K562 (cell line): ENCODE results near the gene THUMPD1. TPM values are rescaled to one million over a fixed set of nuclear protein-coding genes. Genes with fewer than 3 reads are reported as not detected.

Experiments used
- ATAC-seq: fragments of 200-7000 bp; cut with Tn5 transposase; 3 replicates; pipeline ENCODE4 v1.9.1; 2020; ENCODE audit warnings: moderate library complexity
- Bru-seq: library from RNA; stranded (reverse); fragments of 400-500 nt; gene quantifications from one replicate; lab custom pipeline; 2021; lab: Mats Ljungman, UMichigan
- BruChase-seq, 2 experiments: library from RNA; stranded (reverse); fragments of 400-500 nt; gene quantifications; one replicate each; lab custom pipeline; 2021; lab: Mats Ljungman, UMichigan
- BruUV-seq: library from RNA; stranded (reverse); fragments of 400-500 nt; replicated peaks from 2 replicates; lab custom pipeline; 2021; lab: Mats Ljungman, UMichigan
- CTCF ChIA-PET: fragments of 300-600 bp; formaldehyde crosslinking; extraction: SDS; loops from one replicate; lab custom pipeline; 2021; ENCODE audit warnings: low intra/inter-chr PET ratio; lab: Yijun Ruan, JAX
- POLR2A ChIA-PET: fragments of 300-600, 350-650 bp; sonication (Branson Sonifier 250); formaldehyde crosslinking; extraction: SDS; loops from one replicate; lab custom pipeline; 2021; ENCODE audit warnings: antibody characterized with exemption, inconsistent platforms; lab: Yijun Ruan, JAX
- DNase-seq, 4 experiments: peaks; one replicate each; pipeline versions ENCODE4 v3.0.0 to v3.0.0-alpha.2; 2011 to 2018; ENCODE audit warnings: low spot score in 3 of 4, mixed read lengths in 3 of 4; ENCODE audit errors: extremely low read depth in 1 of 4
- FAIRE-seq: peaks from 2 replicates; lab custom pipeline; 2011; peaks lifted over from hg19 to GRCh38; lab: Jason Lieb, UNC
- H2AFZ ChIP-seq: 2 replicates; pipeline ENCODE4 v1.6.0; 2011; ENCODE audit warnings: low read depth, low read length, control low read depth, inconsistent platforms
- H3K27ac ChIP-seq: fragments of 200-600 bp; 3 replicates; pipeline ENCODE4 v1.8.0; 2011; ENCODE audit warnings: low read depth, mild to moderate bottlenecking, control low read depth, inconsistent platforms, low read length, moderate library complexity, mixed read lengths; ENCODE audit errors: extremely low read depth
- H3K27me3 ChIP-seq, 2 experiments: fragments of 300-600 bp in 1 of 2; 2 replicates in 1 of 2; 3 replicates in 1 of 2; pipeline versions ENCODE4 v1.6.0 to v1.8.0; 2011; ENCODE audit warnings: inconsistent platforms in 2 of 2, low read length in 2 of 2, mild to moderate bottlenecking in 1 of 2, mixed read lengths in 1 of 2, moderate library complexity in 1 of 2; ENCODE audit not compliant: control insufficient read depth in 2 of 2, insufficient read depth in 2 of 2
- H3K36me3 ChIP-seq: fragments of 300-600 bp; 3 replicates; pipeline ENCODE4 v1.8.0; 2011; ENCODE audit warnings: mild to moderate bottlenecking, low read length, inconsistent platforms; ENCODE audit not compliant: control insufficient read depth, insufficient read depth
- H3K4me1 ChIP-seq, 2 experiments: fragments of 200-600 bp in 1 of 2; replicated peaks in 1 of 2; 2 replicates in 1 of 2; 3 replicates in 1 of 2; pipeline versions ENCODE4 v1.5.1 to v1.8.0; 2011; ENCODE audit warnings: inconsistent platforms in 2 of 2, low read length in 2 of 2, mild to moderate bottlenecking in 1 of 2, mixed read lengths in 1 of 2, moderate library complexity in 1 of 2; ENCODE audit not compliant: control insufficient read depth in 2 of 2, insufficient read depth in 2 of 2
- H3K4me2 ChIP-seq: 2 replicates; pipeline ENCODE4 v1.6.1; 2011; ENCODE audit warnings: low read length, control low read depth, inconsistent platforms, mixed read lengths; ENCODE audit not compliant: insufficient read depth
- H3K4me3 ChIP-seq: fragments of 200-600 bp; sonication (generic), shearing (Covaris generic); 2 replicates; pipeline ENCODE4 v1.5.1; 2016; ENCODE audit warnings: control low read depth, inconsistent platforms
- H3K79me2 ChIP-seq: fragments of 200-600 bp; 3 replicates; pipeline ENCODE4 v1.8.0; 2011; ENCODE audit warnings: low read length, inconsistent platforms; ENCODE audit not compliant: control insufficient read depth, insufficient read depth
- H3K9ac ChIP-seq, 2 experiments: 2 replicates each; pipeline versions ENCODE4 v1.6.0 to v1.6.1; 2011; ENCODE audit warnings: low read depth in 2 of 2, low read length in 2 of 2, control low read depth in 1 of 2, inconsistent platforms in 1 of 2, mild to moderate bottlenecking in 1 of 2, mixed read lengths in 1 of 2; ENCODE audit not compliant: insufficient read depth in 1 of 2
- H3K9me1 ChIP-seq: one replicate; pipeline ENCODE4 v1.6.0; 2011; ENCODE audit warnings: inconsistent platforms, mild to moderate bottlenecking, low read length, moderate library complexity; ENCODE audit not compliant: control insufficient read depth, insufficient read depth
- H3K9me3 ChIP-seq: replicated peaks from 2 replicates; pipeline ENCODE4 v1.5.1; 2011; ENCODE audit warnings: low read depth, low read length, inconsistent platforms; ENCODE audit not compliant: control insufficient read depth, insufficient read depth
- H4K20me1 ChIP-seq: replicated peaks from 2 replicates; pipeline ENCODE4 v1.6.1; 2011; ENCODE audit warnings: low read length, inconsistent platforms, mixed read lengths; ENCODE audit not compliant: control insufficient read depth, insufficient read depth
- BCOR ChIP-seq: fragments of 450-650 bp; IDR thresholded peaks from 2 replicates; pipeline ENCODE4 v1.6.1; 2016
- CREM ChIP-seq: IDR thresholded peaks from 2 replicates; pipeline ENCODE4 v1.6.1; 2014; ENCODE audit warnings: antibody characterized with exemption, low read depth
- FIP1L1 ChIP-seq: fragments of 200-400 bp; formaldehyde crosslinking; IDR thresholded peaks from 2 replicates; pipeline ENCODE4 v1.6.1; 2018; ENCODE audit warnings: mild to moderate bottlenecking, low read depth, low read length; ENCODE audit not compliant: poor library complexity, severe bottlenecking
- GABPB1 ChIP-seq: sonication (generic); formaldehyde crosslinking; IDR thresholded peaks from 2 replicates; pipeline ENCODE4 v1.8.0; 2022; ENCODE audit warnings: mild to moderate bottlenecking, missing genetic modification reagents
- MAX ChIP-seq: sonication (generic); formaldehyde crosslinking; IDR thresholded peaks from 2 replicates; pipeline ENCODE4 v1.9.0; 2022; ENCODE audit warnings: mild to moderate bottlenecking, missing genetic modification reagents
- SIX5 ChIP-seq, 2 experiments: IDR thresholded peaks; 2 replicates each; pipeline ENCODE4 v1.6.1; 2011; ENCODE audit warnings: low read length in 2 of 2, borderline replicate concordance in 1 of 2, low read depth in 1 of 2, mild to moderate bottlenecking in 1 of 2, moderate library complexity in 1 of 2; ENCODE audit not compliant: insufficient read depth in 1 of 2
- TAF1 ChIP-seq: IDR thresholded peaks from 2 replicates; pipeline ENCODE4 v1.6.1; 2011; ENCODE audit warnings: mild to moderate bottlenecking, low read length, moderate library complexity; ENCODE audit not compliant: insufficient read depth, control insufficient read depth, severe bottlenecking; ENCODE audit errors: extremely low read depth
- WGBS: fragments of 100-300 bp; shearing (Covaris generic); methylation state at CpG from one replicate; pipeline ENCODE4 v1.1.6; 2016; ENCODE audit warnings: low coverage, mixed read lengths; ENCODE audit not compliant: insufficient coverage; ENCODE audit errors: missing lambda C conversion rate; 5-methylcytosine and 5-hydroxymethylcytosine counted together
- in situ Hi-C: fragments of 300-500 bp; cut with MboI; formaldehyde crosslinking; loops from 4 replicates; pipeline ENCODE4 v1.15.0; 2018; ENCODE audit warnings: inconsistent platforms, mixed read lengths
- intact Hi-C: fragments of 100-400 bp; cut with micrococcal nuclease; formaldehyde crosslinking; loops from 2 replicates; pipeline ENCODE4 v1.14.2; 2022
- long read RNA-seq, 3 experiments: library from polyadenylated mRNA in 2 of 3; library from RNA in 1 of 3; unstranded in 2 of 3; stranded (forward) in 1 of 3; transcript quantifications; one replicate each; pipeline ENCODE4 v2.0.0, GENCODE V29; 2019 to 2022
- polyA minus RNA-seq, 3 experiments: library from RNA; depleted of rRNA, polyadenylated mRNA; stranded (reverse); fragments of >200 nt; gene quantifications; 2 replicates each; pipeline ENCODE4 v1.2.3, GENCODE V29; 2011
- polyA plus RNA-seq, 8 experiments: library from polyadenylated mRNA; depleted of rRNA in 4 of 8; stranded (reverse) in 5 of 8; unstranded in 3 of 8; fragments of >200 nt; fragmentation: Nextera tagmentation in 2 of 8; fragmentation: Illumina TruSeq in 1 of 8; extraction: Ambion mirVana in 2 of 8; extraction: Trizol in 1 of 8; gene quantifications; 2 replicates each; pipeline versions ENCODE4 v1.2.1 to v1.2.3, GENCODE V29; 2011 to 2014; ENCODE audit warnings: inconsistent platforms in 1 of 8, missing spikeins in 1 of 8
- total RNA-seq, 7 experiments: library from RNA; depleted of rRNA in 6 of 7; stranded (reverse); fragments of >200 nt in 6 of 7; fragmentation: Illumina TruSeq in 2 of 7; extraction: Trizol in 2 of 7; gene quantifications; 2 replicates each; pipeline versions ENCODE4 v1.2.1 to v1.2.3, GENCODE V29; 2011 to 2021; ENCODE audit warnings: low replicate concordance in 1 of 7
- TF ChIP-seq, protein P1 (sequence below): fragments of 250-450 bp; sonication (Bioruptor Pico); IDR thresholded peaks from 2 replicates; pipeline ENCODE4 v1.4.0; 2020; ENCODE audit warnings: mild to moderate bottlenecking
- TF ChIP-seq, protein P2 (sequence below): sonication (generic); formaldehyde crosslinking; IDR thresholded peaks from 2 replicates; pipeline ENCODE4 v1.8.0; 2022; ENCODE audit warnings: missing genetic modification reagents, mild to moderate bottlenecking, borderline replicate concordance
- TF ChIP-seq, protein P3 (sequence below), 2 experiments: fragments of 450-650 bp; IDR thresholded peaks; 2 replicates each; pipeline ENCODE4 v1.6.1; 2016

THUMPD1 gene
- total RNA-seq (2011; cell fraction: chromatin; rRNA removed; ENCODE audit: low replicate concordance), result 40.9 and 98.8 TPM in 2 replicates
- 43.0 and 43.4 TPM in 2 replicates for total RNA-seq (2011; cell fraction: nucleolus; rRNA removed)
- total RNA-seq (2011; cell fraction: nucleoplasm; rRNA removed), result 37.9 and 44.9 TPM in 2 replicates
- total RNA-seq (2014; rRNA removed) (64.0 and 89.4 TPM in 2 replicates), total RNA-seq (2014; rRNA removed; fragmentation: Illumina TruSeq; extraction: Trizol) (77.5 and 94.0 TPM in 2 replicates), total RNA-seq (2015; rRNA removed; fragmentation: Illumina TruSeq; extraction: Trizol) (92.6 and 101 TPM in 2 replicates), total RNA-seq (2021) (53.6 and 56.8 TPM in 2 replicates), polyA plus RNA-seq (2011; rRNA removed) (42.2 and 42.7 TPM in 2 replicates), polyA plus RNA-seq (2014; fragmentation: Illumina TruSeq; extraction: Trizol) (54.0 and 57.4 TPM in 2 replicates), polyA plus RNA-seq (2014; fragmentation: Nextera tagmentation; extraction: Ambion mirVana) (10 to 100 TPM; 37.8 to 41.0 TPM), polyA plus RNA-seq (2014; rRNA removed) (53.3 and 54.8 TPM in 2 replicates), polyA minus RNA-seq (2011; rRNA and poly(A)+ RNA removed) (85.1 and 110 TPM in 2 replicates), Bru-seq, nascent RNA (percentile 96 among the genes with signal in this experiment), BruChase-seq, experiment 1, labeled RNA remaining after a 2-hour chase (percentile 96 among the genes with signal in this experiment), BruChase-seq, experiment 2, labeled RNA remaining after a 6-hour chase (percentile 98 among the genes with signal in this experiment)
- polyA plus RNA-seq (2011; cell fraction: cytosol; rRNA removed), result 55.6 and 89.3 TPM in 2 replicates
- 31.3 and 35.5 TPM in 2 replicates for polyA plus RNA-seq (2011; cell fraction: nucleus; rRNA removed)
- 31.6 and 37.8 TPM in 2 replicates for polyA plus RNA-seq (2012)
- polyA minus RNA-seq (2011; cell fraction: cytosol; rRNA and poly(A)+ RNA removed), result 48.6 and 51.1 TPM in 2 replicates
- polyA minus RNA-seq (2011; cell fraction: nucleus; rRNA and poly(A)+ RNA removed), result 82.7 and 131 TPM in 2 replicates
- long read RNA-seq, experiment 1, full-length matches to known transcripts, result 343 of 397 reads
- long read RNA-seq, experiment 1, partial matches to known transcripts, result 8 of 397 reads
- long read RNA-seq, experiment 1, other reads (novel, unspliced or antisense), result 46 of 397 reads
- long read RNA-seq, experiment 2, full-length matches to known transcripts, result 7 of 30 reads
- long read RNA-seq, experiment 2, partial matches to known transcripts, result 3 of 30 reads
- long read RNA-seq, experiment 2, other reads (novel, unspliced or antisense), result 20 of 30 reads
- long read RNA-seq, experiment 3, full-length matches to known transcripts, result 62 of 74 reads
- long read RNA-seq, experiment 3, partial matches to known transcripts, result 4 of 74 reads
- long read RNA-seq, experiment 3, other reads (novel, unspliced or antisense), result 8 of 74 reads

DNA sequence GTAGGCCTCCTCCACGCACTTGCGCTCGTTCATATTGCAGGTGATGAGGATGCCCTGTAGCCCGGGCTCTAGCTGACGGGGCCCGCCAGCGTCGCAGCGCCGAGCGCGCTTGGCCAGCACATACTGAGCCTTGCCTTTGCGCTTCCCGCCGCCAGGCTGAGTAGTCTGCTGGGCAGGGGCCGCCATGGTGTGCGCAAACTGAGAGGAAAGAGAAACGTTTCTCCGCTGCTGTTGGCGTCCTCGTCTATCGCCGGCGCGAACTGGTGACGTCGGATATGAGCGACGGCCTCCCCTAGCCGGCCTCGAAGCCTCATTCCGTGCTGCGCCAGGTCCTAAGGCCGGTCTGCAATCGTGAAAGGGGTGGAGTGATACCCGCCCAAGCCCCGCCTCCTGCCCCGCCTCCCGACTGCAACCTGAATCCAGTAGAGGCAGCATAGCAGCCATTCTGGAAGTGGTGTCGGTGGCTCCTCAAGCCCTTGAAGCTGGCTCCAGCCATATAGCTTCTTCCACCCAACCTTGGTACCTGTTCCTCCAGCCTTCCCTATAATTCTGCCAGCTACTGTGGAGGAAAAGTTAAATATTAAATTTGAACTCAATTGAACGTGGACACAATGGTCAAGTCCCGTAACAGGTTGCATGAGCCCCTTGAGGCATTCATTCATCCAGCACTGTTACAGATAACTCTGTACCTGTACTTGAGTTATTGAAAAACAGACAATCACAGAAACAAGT is at the start of gene THUMPD1:
THUMPD1 (minus strand) TSS at position 265 of the 732 bp plus-strand sequence; CDS start at position 186, 79 bp downstream.
- intact Hi-C loops (loop anchor here (5.0 kb wide), 3 partner anchors 36 to 66 kb away; partner anchors contain the start of genes ERI2 and REXO5), in situ Hi-C loops (no loop called here)
- Histone ChIP-seq H4K20me1 (no peaks in the 10 kb centered on the region), H3K4me1 (peaks cover 38 to 55% of the 10 kb centered on the region in 2 experiments), H3K27ac (peak within 1 kb of the TSS; percentile 93), H3K4me2 (peak within 1 kb of the TSS; percentile 93), H3K79me2 (peaks cover 47% of the 10 kb centered on the region), H3K4me3 (peak within 1 kb of the TSS; percentile 96), H3K27me3 (no peaks in the 10 kb centered on the region), H3K36me3 (peaks cover 42% of the 10 kb centered on the region), H2AFZ (peak within 1 kb of the TSS; percentile 96), H3K9ac (peak within 1 kb of the TSS; percentile 87 to 99), H3K9me3 (peaks cover 4% of the 10 kb centered on the region; the same call in 1 of the 2 replicates), H3K9me1 (no peaks in the 10 kb centered on the region)
- POLR2A ChIA-PET, result interaction anchor here (0.6 to 1.6 kb wide), 4 partner anchors 12 to 349 kb away, joined by 3 to 5 read pairs (median 4); no protein-coding TSS in a partner anchor
- CTCF ChIA-PET, result no interaction called here
- ATAC-seq (peak; percentile 93), FAIRE-seq (peak; percentile 93), DNase-seq (peak; percentile 93 to 97 (median 95))
- WGBS, result 7% methylated on average over 29 of the region's 42 CpGs
- no TSS peak for BruUV-seq
- TF ChIP-seq, protein P1, sequence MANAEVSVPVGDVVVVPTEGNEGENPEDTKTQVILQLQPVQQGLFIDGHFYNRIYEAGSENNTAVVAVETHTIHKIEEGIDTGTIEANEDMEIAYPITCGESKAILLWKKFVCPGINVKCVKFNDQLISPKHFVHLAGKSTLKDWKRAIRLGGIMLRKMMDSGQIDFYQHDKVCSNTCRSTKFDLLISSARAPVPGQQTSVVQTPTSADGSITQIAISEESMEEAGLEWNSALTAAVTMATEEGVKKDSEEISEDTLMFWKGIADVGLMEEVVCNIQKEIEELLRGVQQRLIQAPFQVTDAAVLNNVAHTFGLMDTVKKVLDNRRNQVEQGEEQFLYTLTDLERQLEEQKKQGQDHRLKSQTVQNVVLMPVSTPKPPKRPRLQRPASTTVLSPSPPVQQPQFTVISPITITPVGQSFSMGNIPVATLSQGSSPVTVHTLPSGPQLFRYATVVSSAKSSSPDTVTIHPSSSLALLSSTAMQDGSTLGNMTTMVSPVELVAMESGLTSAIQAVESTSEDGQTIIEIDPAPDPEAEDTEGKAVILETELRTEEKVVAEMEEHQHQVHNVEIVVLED (CRISPR knock-in tag), result peak; percentile 72
- TF ChIP-seq MAX (CRISPR knock-in tag) (peak; percentile 70), TAF1 (peak; percentile 77), BCOR (peak; percentile 55; the same call in 1 of the 2 replicates), FIP1L1 (peak; percentile 66), GABPB1 (CRISPR knock-in tag) (peak; percentile 82), CREM (peak; percentile 100), SIX5 (IDR thresholded peaks at IDR 0.05; ENCODE audit: borderline replicate concordance in 1 of 2, insufficient read depth in 1 of 2, low read depth in 1 of 2, low read length in 2 of 2) (peak in 1 of 2 experiments; percentile 16; a peak in 2 of 4 replicates)
- TF ChIP-seq, protein P2, sequence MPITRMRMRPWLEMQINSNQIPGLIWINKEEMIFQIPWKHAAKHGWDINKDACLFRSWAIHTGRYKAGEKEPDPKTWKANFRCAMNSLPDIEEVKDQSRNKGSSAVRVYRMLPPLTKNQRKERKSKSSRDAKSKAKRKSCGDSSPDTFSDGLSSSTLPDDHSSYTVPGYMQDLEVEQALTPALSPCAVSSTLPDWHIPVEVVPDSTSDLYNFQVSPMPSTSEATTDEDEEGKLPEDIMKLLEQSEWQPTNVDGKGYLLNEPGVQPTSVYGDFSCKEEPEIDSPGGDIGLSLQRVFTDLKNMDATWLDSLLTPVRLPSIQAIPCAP (CRISPR knock-in tag), result no peak
- TF ChIP-seq, protein P3, sequence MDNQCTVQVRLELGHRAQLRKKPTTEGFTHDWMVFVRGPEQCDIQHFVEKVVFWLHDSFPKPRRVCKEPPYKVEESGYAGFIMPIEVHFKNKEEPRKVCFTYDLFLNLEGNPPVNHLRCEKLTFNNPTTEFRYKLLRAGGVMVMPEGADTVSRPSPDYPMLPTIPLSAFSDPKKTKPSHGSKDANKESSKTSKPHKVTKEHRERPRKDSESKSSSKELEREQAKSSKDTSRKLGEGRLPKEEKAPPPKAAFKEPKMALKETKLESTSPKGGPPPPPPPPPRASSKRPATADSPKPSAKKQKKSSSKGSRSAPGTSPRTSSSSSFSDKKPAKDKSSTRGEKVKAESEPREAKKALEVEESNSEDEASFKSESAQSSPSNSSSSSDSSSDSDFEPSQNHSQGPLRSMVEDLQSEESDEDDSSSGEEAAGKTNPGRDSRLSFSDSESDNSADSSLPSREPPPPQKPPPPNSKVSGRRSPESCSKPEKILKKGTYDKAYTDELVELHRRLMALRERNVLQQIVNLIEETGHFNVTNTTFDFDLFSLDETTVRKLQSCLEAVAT (IDR thresholded peaks at IDR 0.05), result peak; percentile 80 to 95
